WTC11 (cell line): ENCODE data around the gene MAPK7. TPM values are rescaled to one million over a fixed set of nuclear protein-coding genes. Genes with fewer than 3 reads are reported as not detected.

ENCODE experiments used
- CREM ChIP-seq: sonication (generic); formaldehyde crosslinking; IDR thresholded peaks from 2 replicates; pipeline ENCODE4 v1.8.1; 2022; ENCODE audit warnings: mild to moderate bottlenecking, missing genetic modification reagents, moderate library complexity
- EMX1 ChIP-seq: fragments of 250-450 bp; sonication (Bioruptor Pico); IDR thresholded peaks from 2 replicates; pipeline ENCODE4 v1.8.0; 2021; ENCODE audit warnings: mild to moderate bottlenecking
- ETV6 ChIP-seq: sonication (generic); formaldehyde crosslinking; IDR thresholded peaks from 2 replicates; pipeline ENCODE4 v1.8.1; 2022; ENCODE audit warnings: mild to moderate bottlenecking, missing genetic modification reagents
- FOXP1 ChIP-seq: sonication (generic); formaldehyde crosslinking; IDR thresholded peaks from 2 replicates; pipeline ENCODE4 v1.8.0; 2022; ENCODE audit warnings: missing genetic modification reagents, mild to moderate bottlenecking, moderate library complexity, borderline replicate concordance
- SP1 ChIP-seq: sonication (generic); formaldehyde crosslinking; conservative IDR thresholded peaks from 2 replicates; pipeline ENCODE4 v1.8.1; 2022; ENCODE audit warnings: missing genetic modification reagents
- TCF7 ChIP-seq: sonication (generic); formaldehyde crosslinking; IDR thresholded peaks from 2 replicates; pipeline ENCODE4 v1.8.0; 2022; ENCODE audit warnings: mild to moderate bottlenecking, low read depth, missing genetic modification reagents, moderate library complexity
- TEAD1 ChIP-seq: sonication (generic); formaldehyde crosslinking; IDR thresholded peaks from 2 replicates; pipeline ENCODE4 v1.8.0; 2022; ENCODE audit warnings: mild to moderate bottlenecking, missing genetic modification reagents
- ZNF317 ChIP-seq: sonication (generic); formaldehyde crosslinking; IDR thresholded peaks from 2 replicates; pipeline ENCODE4 v1.8.1; 2023; ENCODE audit warnings: low read depth, mild to moderate bottlenecking, moderate library complexity, missing genetic modification reagents, borderline replicate concordance
- total RNA-seq: library from RNA; stranded (reverse); gene quantifications from 3 replicates; pipeline ENCODE4 v1.2.3, GENCODE V29; 2021
- TF ChIP-seq, protein P1 (sequence below): sonication (generic); formaldehyde crosslinking; IDR thresholded peaks from 2 replicates; pipeline ENCODE4 v1.8.0; 2023; ENCODE audit warnings: mild to moderate bottlenecking, missing genetic modification reagents
- TF ChIP-seq, protein P2 (sequence below): sonication (generic); formaldehyde crosslinking; IDR thresholded peaks from 2 replicates; pipeline ENCODE4 v1.8.0; 2022; ENCODE audit warnings: mild to moderate bottlenecking, missing genetic modification reagents
- TF ChIP-seq, protein P3 (sequence below): sonication (generic); formaldehyde crosslinking; IDR thresholded peaks from 2 replicates; pipeline ENCODE4 v1.8.1; 2023; ENCODE audit warnings: mild to moderate bottlenecking, missing genetic modification reagents, moderate library complexity
- TF ChIP-seq, protein P4 (sequence below): sonication (generic); formaldehyde crosslinking; conservative IDR thresholded peaks from 2 replicates; pipeline ENCODE4 v1.8.1; 2023; ENCODE audit warnings: mild to moderate bottlenecking, low read depth, missing genetic modification reagents, moderate library complexity
- TF ChIP-seq, protein P5 (sequence below): sonication (generic); formaldehyde crosslinking; IDR thresholded peaks from 2 replicates; pipeline ENCODE4 v1.8.0; 2022; ENCODE audit warnings: mild to moderate bottlenecking, missing genetic modification reagents
- TF ChIP-seq, protein P6 (sequence below): fragments of 250-450 bp; sonication (Bioruptor Pico); IDR thresholded peaks from 2 replicates; pipeline ENCODE4 v2.1.2; 2022; ENCODE audit warnings: mild to moderate bottlenecking, moderate library complexity

Gene MAPK7
- total RNA-seq, 1 experiment from 2014 or later, result 38.5 TPM

DNA sequence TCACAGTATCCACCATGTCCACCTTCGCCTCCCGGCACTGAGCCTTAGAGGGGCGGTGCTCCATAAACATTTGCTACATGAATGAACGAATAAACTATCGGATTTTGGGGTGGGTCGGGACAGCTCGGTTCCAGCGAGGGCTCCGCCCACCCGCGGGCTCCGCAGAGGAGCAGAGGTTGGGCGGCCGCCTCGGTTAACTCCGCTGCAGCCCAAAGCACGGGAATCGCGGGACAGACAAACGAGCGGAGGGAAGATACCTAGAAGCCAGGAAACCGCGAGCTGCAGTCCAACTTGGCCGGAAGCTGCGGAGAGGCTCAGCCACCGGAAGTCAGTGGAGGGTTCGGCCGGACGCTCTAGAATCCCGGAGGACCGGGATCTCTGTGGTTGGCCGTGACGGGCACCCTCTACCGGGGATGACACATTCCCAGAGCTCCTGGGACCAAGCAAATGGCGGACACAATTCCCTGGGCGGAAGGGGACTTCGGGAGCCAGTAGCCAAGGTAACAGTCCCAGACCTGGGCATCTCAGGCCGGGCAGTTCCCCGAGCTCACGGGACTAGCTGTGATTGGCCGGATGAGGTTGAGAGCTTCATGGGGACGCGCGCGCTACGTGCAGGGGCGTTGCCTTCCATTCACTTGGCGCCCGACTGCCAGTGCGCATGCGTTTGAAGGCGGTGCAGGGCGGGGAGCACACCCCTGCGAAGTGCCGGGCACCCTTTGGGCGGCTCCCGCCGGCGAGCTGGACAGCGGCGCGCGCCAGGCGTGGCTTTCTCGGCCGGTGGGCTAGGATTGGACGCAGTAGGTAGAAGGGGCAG is 489 bp upstream of the MAPK7 start (continued):
- TF ChIP-seq, protein P1, sequence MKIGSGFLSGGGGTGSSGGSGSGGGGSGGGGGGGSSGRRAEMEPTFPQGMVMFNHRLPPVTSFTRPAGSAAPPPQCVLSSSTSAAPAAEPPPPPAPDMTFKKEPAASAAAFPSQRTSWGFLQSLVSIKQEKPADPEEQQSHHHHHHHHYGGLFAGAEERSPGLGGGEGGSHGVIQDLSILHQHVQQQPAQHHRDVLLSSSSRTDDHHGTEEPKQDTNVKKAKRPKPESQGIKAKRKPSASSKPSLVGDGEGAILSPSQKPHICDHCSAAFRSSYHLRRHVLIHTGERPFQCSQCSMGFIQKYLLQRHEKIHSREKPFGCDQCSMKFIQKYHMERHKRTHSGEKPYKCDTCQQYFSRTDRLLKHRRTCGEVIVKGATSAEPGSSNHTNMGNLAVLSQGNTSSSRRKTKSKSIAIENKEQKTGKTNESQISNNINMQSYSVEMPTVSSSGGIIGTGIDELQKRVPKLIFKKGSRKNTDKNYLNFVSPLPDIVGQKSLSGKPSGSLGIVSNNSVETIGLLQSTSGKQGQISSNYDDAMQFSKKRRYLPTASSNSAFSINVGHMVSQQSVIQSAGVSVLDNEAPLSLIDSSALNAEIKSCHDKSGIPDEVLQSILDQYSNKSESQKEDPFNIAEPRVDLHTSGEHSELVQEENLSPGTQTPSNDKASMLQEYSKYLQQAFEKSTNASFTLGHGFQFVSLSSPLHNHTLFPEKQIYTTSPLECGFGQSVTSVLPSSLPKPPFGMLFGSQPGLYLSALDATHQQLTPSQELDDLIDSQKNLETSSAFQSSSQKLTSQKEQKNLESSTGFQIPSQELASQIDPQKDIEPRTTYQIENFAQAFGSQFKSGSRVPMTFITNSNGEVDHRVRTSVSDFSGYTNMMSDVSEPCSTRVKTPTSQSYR (CRISPR knock-in tag), result 0 out of 2 replicates have a peak, but pooled peaks have one; percentile 18
- TF ChIP-seq CREM (peak; percentile 79), TEAD1 (CRISPR knock-in tag) (peak; percentile 71; the same call in 1 of the 2 replicates), FOXP1 (peak; percentile 62; the same call in 1 of the 2 replicates), ETV6 (CRISPR knock-in tag) (peak; percentile 67), ZNF317 (CRISPR knock-in tag) (0 out of 2 replicates have a peak, but pooled peaks have one; percentile 28), SP1 (CRISPR knock-in tag) (peak; percentile 81; the same call in 1 of the 2 replicates), TCF7 (no peak), EMX1 (CRISPR knock-in tag) (no peak)
- TF ChIP-seq, protein P2, sequence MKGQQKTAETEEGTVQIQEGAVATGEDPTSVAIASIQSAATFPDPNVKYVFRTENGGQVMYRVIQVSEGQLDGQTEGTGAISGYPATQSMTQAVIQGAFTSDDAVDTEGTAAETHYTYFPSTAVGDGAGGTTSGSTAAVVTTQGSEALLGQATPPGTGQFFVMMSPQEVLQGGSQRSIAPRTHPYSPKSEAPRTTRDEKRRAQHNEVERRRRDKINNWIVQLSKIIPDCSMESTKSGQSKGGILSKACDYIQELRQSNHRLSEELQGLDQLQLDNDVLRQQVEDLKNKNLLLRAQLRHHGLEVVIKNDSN (CRISPR knock-in tag), result peak; percentile 9; the same call in 1 of the 2 replicates
- TF ChIP-seq, protein P3, sequence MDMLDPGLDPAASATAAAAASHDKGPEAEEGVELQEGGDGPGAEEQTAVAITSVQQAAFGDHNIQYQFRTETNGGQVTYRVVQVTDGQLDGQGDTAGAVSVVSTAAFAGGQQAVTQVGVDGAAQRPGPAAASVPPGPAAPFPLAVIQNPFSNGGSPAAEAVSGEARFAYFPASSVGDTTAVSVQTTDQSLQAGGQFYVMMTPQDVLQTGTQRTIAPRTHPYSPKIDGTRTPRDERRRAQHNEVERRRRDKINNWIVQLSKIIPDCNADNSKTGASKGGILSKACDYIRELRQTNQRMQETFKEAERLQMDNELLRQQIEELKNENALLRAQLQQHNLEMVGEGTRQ (CRISPR knock-in tag), result peak; percentile 38; the same call in 1 of the 2 replicates
- TF ChIP-seq, protein P4, sequence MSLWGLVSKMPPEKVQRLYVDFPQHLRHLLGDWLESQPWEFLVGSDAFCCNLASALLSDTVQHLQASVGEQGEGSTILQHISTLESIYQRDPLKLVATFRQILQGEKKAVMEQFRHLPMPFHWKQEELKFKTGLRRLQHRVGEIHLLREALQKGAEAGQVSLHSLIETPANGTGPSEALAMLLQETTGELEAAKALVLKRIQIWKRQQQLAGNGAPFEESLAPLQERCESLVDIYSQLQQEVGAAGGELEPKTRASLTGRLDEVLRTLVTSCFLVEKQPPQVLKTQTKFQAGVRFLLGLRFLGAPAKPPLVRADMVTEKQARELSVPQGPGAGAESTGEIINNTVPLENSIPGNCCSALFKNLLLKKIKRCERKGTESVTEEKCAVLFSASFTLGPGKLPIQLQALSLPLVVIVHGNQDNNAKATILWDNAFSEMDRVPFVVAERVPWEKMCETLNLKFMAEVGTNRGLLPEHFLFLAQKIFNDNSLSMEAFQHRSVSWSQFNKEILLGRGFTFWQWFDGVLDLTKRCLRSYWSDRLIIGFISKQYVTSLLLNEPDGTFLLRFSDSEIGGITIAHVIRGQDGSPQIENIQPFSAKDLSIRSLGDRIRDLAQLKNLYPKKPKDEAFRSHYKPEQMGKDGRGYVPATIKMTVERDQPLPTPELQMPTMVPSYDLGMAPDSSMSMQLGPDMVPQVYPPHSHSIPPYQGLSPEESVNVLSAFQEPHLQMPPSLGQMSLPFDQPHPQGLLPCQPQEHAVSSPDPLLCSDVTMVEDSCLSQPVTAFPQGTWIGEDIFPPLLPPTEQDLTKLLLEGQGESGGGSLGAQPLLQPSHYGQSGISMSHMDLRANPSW (CRISPR knock-in tag), result no peak
- TF ChIP-seq, protein P5, sequence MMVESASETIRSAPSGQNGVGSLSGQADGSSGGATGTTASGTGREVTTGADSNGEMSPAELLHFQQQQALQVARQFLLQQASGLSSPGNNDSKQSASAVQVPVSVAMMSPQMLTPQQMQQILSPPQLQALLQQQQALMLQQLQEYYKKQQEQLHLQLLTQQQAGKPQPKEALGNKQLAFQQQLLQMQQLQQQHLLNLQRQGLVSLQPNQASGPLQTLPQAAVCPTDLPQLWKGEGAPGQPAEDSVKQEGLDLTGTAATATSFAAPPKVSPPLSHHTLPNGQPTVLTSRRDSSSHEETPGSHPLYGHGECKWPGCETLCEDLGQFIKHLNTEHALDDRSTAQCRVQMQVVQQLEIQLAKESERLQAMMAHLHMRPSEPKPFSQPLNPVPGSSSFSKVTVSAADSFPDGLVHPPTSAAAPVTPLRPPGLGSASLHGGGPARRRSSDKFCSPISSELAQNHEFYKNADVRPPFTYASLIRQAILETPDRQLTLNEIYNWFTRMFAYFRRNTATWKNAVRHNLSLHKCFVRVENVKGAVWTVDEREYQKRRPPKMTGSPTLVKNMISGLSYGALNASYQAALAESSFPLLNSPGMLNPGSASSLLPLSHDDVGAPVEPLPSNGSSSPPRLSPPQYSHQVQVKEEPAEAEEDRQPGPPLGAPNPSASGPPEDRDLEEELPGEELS (CRISPR knock-in tag), result peak; percentile 20; the same call in 1 of the 2 replicates
- TF ChIP-seq, protein P6, sequence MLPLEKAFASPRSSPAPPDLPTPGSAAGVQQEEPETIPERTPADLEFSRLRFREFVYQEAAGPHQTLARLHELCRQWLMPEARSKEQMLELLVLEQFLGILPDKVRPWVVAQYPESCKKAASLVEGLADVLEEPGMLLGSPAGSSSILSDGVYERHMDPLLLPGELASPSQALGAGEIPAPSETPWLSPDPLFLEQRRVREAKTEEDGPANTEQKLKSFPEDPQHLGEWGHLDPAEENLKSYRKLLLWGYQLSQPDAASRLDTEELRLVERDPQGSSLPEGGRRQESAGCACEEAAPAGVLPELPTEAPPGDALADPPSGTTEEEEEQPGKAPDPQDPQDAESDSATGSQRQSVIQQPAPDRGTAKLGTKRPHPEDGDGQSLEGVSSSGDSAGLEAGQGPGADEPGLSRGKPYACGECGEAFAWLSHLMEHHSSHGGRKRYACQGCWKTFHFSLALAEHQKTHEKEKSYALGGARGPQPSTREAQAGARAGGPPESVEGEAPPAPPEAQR (CRISPR knock-in tag), result no peak
